Measurements from ENCODE around the gene GPR141. TPM values are rescaled to one million over a fixed set of nuclear protein-coding genes. Genes with fewer than 3 reads are reported as not detected.
"Not testable (repeated sequence)": the region's sequence is repeated elsewhere in the genome, so short reads cannot be mapped to it uniquely, and the experiment has no call there.

GPR141 gene
- total RNA-seq, 4 donors from 2014 or later: 0.80 to 2.0 TPM; not detected in 2

GRCh38 chr7:37698782-37699181 lies 15.2 kb downstream of the GPR141 start:
- TF ChIP-seq EP300 (IDR thresholded peaks at IDR 0.05) (no peak), CTCF (IDR thresholded peaks at IDR 0.05) (no peak), POLR2AphosphoS5 (IDR thresholded peaks at IDR 0.05) (no peak), POLR2A (IDR thresholded peaks at IDR 0.05) (no peak)

GRCh38 chr7:37701769-37702168 lies 18.2 kb downstream of the GPR141 start:
- H3K9me3 ChIP-seq: no peaks in the 10 kb centered on the region
- no peaks in the 10 kb centered on the region for H3K36me3 ChIP-seq
- no peak for DNase-seq (ENCODE audit: low spot score in 2 of 2)
- H3K4me1 ChIP-seq: no peaks in the 10 kb centered on the region
- H3K4me3 ChIP-seq: no peak overlapping the region
- H3K27ac ChIP-seq: no peak overlapping the region
- no peaks in the 10 kb centered on the region for H3K27me3 ChIP-seq
- WGBS: 58% methylated on average over 2 of the region's 2 CpGs
- TF ChIP-seq POLR2AphosphoS5 (IDR thresholded peaks at IDR 0.05) (no peak), CTCF (IDR thresholded peaks at IDR 0.05) (no peak), EP300 (IDR thresholded peaks at IDR 0.05) (no peak), POLR2A (IDR thresholded peaks at IDR 0.05) (no peak)

More at GRCh38 chr7:37698782-37699181, 15.2 kb downstream of the GPR141 start:
- no peak overlapping the region for H3K4me3 ChIP-seq
- no peaks in the 10 kb centered on the region for H3K36me3 ChIP-seq
- no peak overlapping the region for H3K27ac ChIP-seq
- no peaks in the 10 kb centered on the region for H3K4me1 ChIP-seq
- 80% methylated on average over 2 of the region's 2 CpGs for WGBS
- DNase-seq (ENCODE audit: low spot score in 2 of 2): no peak
- H3K9me3 ChIP-seq: no peaks in the 10 kb centered on the region
- H3K27me3 ChIP-seq: no peaks in the 10 kb centered on the region

GRCh38 chr7:37703361-37703760 lies 19.8 kb downstream of the GPR141 start:
- H3K4me3 ChIP-seq: no peak overlapping the region
- H3K4me1 ChIP-seq: no peaks in the 10 kb centered on the region
- no peak for TF ChIP-seq POLR2A (IDR thresholded peaks at IDR 0.05)
- TF ChIP-seq EP300 (IDR thresholded peaks at IDR 0.05): no peak
- no peak for TF ChIP-seq POLR2AphosphoS5 (IDR thresholded peaks at IDR 0.05)
- no peak for TF ChIP-seq CTCF (IDR thresholded peaks at IDR 0.05)
- no peaks in the 10 kb centered on the region for H3K27me3 ChIP-seq
- no peaks in the 10 kb centered on the region for H3K9me3 ChIP-seq
- no peak overlapping the region for H3K27ac ChIP-seq
- H3K36me3 ChIP-seq: no peaks in the 10 kb centered on the region
- no peak for DNase-seq (ENCODE audit: low spot score in 2 of 2)

- not testable (repeated sequence) for H3K27ac ChIP-seq; DNase-seq (ENCODE audit: low spot score in 2 of 2); H3K27me3 ChIP-seq; H3K4me1 ChIP-seq; H3K36me3 ChIP-seq; H3K9me3 ChIP-seq; H3K4me3 ChIP-seq
- 81% methylated on average over 4 of the region's 4 CpGs for WGBS
Observed at GRCh38 chr7:37704328-37704833, 20.8 kb downstream of the GPR141 start.

- H3K27ac ChIP-seq: no peak overlapping the region
Observed at GRCh38 chr7:37705976-37706375, 22.4 kb downstream of the GPR141 start.

More at GRCh38 chr7:37705976-37706375, 22.4 kb downstream of the GPR141 start:
- H3K36me3 ChIP-seq: no peaks in the 10 kb centered on the region
- no peaks in the 10 kb centered on the region for H3K9me3 ChIP-seq
- H3K4me1 ChIP-seq: no peaks in the 10 kb centered on the region
- H3K27me3 ChIP-seq: no peaks in the 10 kb centered on the region
- DNase-seq (ENCODE audit: low spot score in 2 of 2): no peak
- 89% methylated on average over 6 of the region's 6 CpGs for WGBS
- H3K4me3 ChIP-seq: no peak overlapping the region
- no peak for TF ChIP-seq CTCF (IDR thresholded peaks at IDR 0.05)
- no peak for TF ChIP-seq EP300 (IDR thresholded peaks at IDR 0.05)
- TF ChIP-seq POLR2A (IDR thresholded peaks at IDR 0.05): no peak
- TF ChIP-seq POLR2AphosphoS5 (IDR thresholded peaks at IDR 0.05): no peak

All from suprapubic skin (tissue), 4 donors.